GM11168 (cell line): ENCODE data around the gene ST8SIA1.
"Not testable (repeated sequence)": the region's sequence is repeated elsewhere in the genome, so short reads cannot be mapped to it uniquely, and the experiment has no call there.

ENCODE experiments used
- in situ Hi-C: fragments of 300-500 bp; cut with MboI; formaldehyde crosslinking; loops from one replicate; pipeline ENCODE4 v1.12.0; 2022; ENCODE audit warnings: low sequenced_read_pairs; ENCODE audit not compliant: unreplicated experiment

The ST8SIA1 gene

GRCh38 chr12:22334410-22335100, at the start of gene ST8SIA1:
TSS of gene ST8SIA1 (minus strand) at chr12:22334707. CDS start at chr12:22334232, 475 bp downstream.
- in situ Hi-C loops: loop anchor here (25.0 kb wide), 1 partner anchor 247 kb away; no protein-coding TSS in a partner anchor

DNA sequence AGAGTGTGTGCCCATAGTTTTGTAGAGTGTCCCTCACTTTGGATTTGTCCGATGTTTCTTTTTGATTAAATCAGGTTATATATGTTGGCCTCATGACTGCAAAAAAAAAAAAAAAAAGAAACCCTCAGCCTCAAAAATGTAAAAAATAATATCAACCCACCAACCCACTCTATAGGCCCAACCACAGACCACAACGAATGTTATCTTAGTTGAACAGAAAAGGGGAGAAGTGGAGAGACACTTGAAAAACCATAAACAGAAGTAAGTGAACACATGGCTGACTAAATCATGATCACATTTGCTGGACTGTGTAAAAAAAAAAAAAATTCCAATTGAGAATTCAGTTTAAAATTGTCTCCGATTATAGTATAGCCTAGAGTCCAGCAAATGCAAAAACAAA, 45.5 kb upstream of the ST8SIA1 start:
- in situ Hi-C loops: no loop called here

GRCh38 chr12:22377731-22378496, 43.4 kb upstream of the ST8SIA1 start:
- in situ Hi-C loops: no loop called here

DNA sequence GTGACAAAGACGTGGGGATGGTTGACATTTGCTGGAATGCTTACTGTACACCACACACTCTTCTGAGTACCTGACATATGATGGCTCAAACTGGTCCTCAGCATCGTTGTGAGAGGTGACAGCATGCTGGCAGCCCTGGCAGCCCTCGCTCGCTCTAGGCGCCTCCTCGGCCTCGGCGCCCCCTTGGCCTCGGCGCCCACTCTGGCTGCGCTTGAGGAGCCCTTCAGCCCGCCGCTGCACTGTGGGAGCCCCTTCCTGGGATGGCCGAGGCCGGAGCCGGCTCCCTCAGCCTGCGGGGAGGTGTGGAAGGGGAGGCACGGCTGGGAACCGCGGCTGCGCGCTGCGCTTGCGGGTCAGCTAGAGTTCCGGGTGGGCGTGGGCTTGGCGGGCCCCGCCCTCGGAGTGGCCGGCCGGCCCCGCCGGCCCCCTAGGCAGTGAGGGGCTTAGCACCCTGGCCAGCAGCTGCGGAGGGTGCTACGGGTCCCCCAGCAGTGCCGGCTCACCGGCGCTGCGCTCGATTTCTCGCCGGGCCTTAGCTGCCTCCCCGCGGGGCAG, 42.2 kb upstream of the ST8SIA1 start:
- in situ Hi-C loops: not testable (repeated sequence)

- in situ Hi-C loops: no loop called here
These were observed 40.0 kb upstream of the ST8SIA1 start for GRCh38 chr12:22374508-22374907.

- in situ Hi-C loops: no loop called here
These were observed 37.9 kb upstream of the ST8SIA1 start for GRCh38 chr12:22372277-22372837.

DNA sequence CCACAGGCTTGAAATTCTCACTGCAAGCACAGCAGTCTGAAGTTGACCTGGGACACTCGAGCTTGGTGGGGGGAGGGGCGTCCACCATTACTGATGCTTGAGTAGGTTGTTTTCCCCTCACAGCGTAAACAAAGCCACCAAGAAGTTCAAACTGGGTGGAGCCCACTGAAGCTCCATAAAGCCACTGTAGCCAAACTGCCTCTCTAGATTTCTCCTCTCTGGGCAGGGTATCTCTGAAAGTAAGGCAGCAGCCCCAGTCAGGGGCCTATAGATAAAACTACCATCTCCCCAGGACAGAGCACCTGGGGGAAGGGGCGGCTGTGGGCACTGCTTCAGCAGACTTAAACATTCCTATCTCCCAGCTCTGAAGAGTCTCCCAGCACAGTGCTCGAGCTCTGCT, 31.7 kb upstream of the ST8SIA1 start:
- in situ Hi-C loops: no loop called here

- in situ Hi-C loops: no loop called here
These were observed 27.3 kb upstream of the ST8SIA1 start for GRCh38 chr12:22361785-22362184.

- in situ Hi-C loops: no loop called here
These were observed 26.3 kb upstream of the ST8SIA1 start for GRCh38 chr12:22360774-22361173.

DNA sequence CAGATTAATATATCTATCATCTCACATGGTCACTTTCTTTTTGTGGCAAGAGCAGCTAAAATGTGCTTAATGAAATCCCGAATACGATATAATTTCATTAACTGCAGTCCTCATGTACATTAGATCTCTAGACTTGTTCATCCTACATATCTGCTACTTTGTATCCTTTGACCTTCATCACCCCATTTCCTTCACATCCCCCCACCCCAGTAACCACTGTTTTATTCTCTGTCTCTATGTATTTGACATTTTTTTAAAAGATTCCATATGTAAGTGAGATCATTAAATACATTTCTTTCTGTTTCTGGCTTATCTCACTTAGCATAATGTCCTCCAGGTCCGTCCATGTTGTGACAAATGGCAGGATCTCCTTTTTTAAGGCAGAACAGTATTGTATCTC, 23.0 kb upstream of the ST8SIA1 start:
- in situ Hi-C loops: no loop called here

GRCh38 chr12:22356231-22356630, 21.7 kb upstream of the ST8SIA1 start:
- in situ Hi-C loops: no loop called here

DNA sequence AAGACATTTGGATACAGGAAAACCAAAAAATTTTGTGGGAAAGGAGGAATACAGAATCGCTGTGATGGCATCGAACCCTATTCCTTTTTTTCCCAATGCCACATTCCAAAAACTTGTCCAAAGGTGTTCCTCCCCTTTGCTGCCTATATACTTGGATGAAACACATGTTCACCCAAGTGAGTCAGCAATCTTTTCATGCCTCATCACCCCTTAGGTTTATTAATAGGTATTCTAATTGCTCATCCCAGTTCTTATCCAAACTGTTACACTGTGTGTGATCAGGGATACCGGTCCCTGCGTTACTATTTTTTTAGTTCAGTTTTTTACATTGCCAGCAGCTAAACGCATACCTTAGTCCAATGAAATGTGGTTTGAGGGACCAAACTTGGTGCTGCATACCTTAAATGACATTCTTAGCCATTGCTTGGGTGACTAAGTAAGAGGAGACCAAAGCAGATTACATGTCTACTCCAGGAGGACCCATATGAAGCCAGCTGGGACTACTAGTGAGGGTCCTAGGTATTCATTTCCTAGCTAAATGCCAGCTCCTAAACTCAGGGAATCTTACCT, 20.6 kb upstream of the ST8SIA1 start:
- in situ Hi-C loops: no loop called here

DNA sequence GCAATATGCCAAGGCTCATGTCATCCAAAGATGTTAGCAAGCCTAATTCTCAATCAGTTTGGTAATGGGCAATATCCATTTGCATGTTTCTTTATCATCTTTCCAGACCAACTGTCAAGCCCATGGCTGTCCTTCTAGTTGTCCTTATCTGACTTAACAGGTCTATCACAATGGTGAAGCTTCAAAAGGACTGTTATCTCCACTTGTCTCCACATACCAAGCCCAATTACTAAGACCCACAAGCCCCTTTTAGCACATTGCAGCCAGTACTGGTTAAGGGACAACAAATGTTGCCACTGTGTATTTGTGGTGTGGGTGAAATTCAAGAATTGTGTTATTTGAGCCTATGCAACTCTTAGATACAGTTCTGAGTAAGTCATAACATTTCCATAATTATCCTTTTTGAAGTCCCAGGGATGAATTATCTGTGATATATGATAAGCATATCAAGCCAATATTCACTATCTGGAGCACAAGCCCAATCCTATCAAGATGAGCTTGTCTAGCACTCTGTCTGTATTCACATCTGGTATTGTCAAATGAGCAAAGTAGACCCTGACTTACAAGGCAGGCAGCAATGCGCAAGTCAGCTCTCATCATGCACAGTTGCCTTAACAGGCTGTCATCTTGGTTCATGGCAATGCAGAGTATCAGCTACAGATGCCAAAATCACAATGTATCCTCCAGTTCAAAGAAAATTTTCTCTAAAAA, 19.3 kb upstream of the ST8SIA1 start:
- in situ Hi-C loops: no loop called here

DNA sequence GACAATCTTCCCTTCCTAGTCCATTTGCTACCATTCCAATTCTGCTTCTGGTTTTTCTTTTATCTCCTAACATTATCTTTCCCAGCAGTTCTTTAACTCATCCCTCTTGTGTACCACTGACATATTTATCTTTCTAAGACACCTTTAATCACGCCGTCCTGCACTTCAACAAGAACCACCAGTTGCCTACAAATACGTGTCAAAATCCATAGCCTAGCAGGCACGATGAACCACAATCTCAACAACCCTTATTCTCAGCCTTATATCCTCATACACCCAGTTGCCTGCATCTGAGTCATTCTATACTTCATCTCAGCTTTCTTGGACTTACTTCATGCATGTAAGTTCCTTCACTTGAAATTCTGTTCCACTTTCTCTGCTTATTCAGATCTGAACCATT, 16.4 kb upstream of the ST8SIA1 start:
- in situ Hi-C loops: no loop called here

DNA sequence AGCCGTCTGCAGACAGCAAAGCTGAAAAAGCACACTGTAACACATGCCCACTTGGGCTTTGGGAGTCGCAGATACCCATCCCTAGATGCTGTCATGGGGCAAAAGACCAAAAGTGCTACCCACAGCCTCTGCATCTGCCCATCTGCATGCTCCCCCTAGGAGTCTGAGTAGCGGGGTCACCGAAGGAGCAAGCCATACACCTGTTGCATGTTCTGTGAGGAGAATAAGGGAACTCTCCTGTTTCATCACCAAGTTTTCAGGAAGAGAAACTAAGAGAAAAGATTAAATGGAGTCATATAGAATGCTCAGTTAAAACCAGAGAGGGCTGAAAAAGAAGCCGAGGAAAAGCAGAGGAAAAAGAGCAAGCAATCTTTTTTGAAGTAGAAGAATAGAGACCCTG, 13.7 kb upstream of the ST8SIA1 start:
- in situ Hi-C loops: loop anchor here (25.0 kb wide), 1 partner anchor 261 kb away; no protein-coding TSS in a partner anchor

GRCh38 chr12:22340143-22340542, 5.6 kb upstream of the ST8SIA1 start:
- in situ Hi-C loops: loop anchor here (25.0 kb wide), 1 partner anchor 253 kb away; no protein-coding TSS in a partner anchor

GRCh38 chr12:22339691-22340090, 5.2 kb upstream of the ST8SIA1 start:
- in situ Hi-C loops: loop anchor here (25.0 kb wide), 1 partner anchor 252 kb away; no protein-coding TSS in a partner anchor

- in situ Hi-C loops: loop anchor here (25.0 kb wide), 1 partner anchor 248 kb away; no protein-coding TSS in a partner anchor
These were observed 1.3 kb upstream of the ST8SIA1 start for GRCh38 chr12:22335794-22336166.

GRCh38 chr12:22333713-22334409, 646 bp downstream of the ST8SIA1 start:
- in situ Hi-C loops: loop anchor here (25.0 kb wide), 1 partner anchor 247 kb away; no protein-coding TSS in a partner anchor
